Panc1 (cell line): ENCODE results near the gene SORD.
"Not testable (repeated sequence)": the region's sequence is repeated elsewhere in the genome, so short reads cannot be mapped to it uniquely, and the experiment has no call there.

Experiments
- POLR2AphosphoS5 ChIP-seq: IDR thresholded peaks from 2 replicates; pipeline ENCODE4 v1.6.1; 2012; ENCODE audit warnings: mild to moderate bottlenecking, low read depth, low read length, moderate library complexity
- TCF7L2 ChIP-seq: IDR thresholded peaks from 2 replicates; pipeline ENCODE4 v1.6.1; 2011; ENCODE audit warnings: mild to moderate bottlenecking, low read depth, low read length, inconsistent platforms
- TF ChIP-seq, protein P1 (sequence below): fragments of 450-650 bp; IDR thresholded peaks from 2 replicates; pipeline ENCODE4 v1.5.1; 2017; ENCODE audit warnings: mild to moderate bottlenecking

DNA sequence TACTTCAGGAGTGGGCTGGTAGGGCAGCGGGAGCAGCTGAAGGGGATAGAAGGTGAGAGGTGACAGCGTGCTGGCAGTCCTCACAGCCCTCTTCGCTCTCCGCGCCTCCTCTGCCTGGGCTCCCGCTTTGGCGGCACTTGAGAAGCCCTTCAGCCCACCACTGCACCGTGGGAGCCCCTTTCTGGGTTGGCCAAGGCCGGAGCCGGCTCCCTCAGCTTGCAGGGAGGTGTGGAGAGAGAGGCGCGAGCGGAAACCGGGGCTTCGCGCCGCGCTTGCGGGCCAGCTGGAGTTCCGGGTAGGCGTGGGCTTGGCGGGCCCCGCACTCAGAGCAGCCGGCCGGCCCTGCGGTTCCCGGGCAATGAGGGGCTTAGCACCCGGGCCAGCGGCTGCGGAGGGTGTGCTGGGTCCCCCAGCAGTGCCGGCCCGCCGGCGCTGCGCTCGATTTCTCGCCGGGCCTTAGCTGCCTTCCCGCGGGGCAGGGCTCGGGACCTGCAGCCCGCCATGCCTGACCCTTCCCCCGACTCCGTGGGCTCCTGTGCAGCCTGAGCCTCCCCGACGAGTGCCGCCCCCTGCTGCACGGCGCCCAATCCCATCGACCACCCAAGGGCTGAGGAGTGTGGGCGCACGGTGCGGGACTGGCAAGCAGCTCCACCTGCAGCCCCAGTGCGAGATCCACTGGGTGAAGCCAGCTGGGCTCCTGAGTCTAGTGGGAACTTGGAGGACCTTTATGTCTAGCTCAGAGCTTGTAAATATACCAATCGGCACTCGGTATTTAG lies 11.8 kb downstream of the SORD start:
- TF ChIP-seq, protein P1, sequence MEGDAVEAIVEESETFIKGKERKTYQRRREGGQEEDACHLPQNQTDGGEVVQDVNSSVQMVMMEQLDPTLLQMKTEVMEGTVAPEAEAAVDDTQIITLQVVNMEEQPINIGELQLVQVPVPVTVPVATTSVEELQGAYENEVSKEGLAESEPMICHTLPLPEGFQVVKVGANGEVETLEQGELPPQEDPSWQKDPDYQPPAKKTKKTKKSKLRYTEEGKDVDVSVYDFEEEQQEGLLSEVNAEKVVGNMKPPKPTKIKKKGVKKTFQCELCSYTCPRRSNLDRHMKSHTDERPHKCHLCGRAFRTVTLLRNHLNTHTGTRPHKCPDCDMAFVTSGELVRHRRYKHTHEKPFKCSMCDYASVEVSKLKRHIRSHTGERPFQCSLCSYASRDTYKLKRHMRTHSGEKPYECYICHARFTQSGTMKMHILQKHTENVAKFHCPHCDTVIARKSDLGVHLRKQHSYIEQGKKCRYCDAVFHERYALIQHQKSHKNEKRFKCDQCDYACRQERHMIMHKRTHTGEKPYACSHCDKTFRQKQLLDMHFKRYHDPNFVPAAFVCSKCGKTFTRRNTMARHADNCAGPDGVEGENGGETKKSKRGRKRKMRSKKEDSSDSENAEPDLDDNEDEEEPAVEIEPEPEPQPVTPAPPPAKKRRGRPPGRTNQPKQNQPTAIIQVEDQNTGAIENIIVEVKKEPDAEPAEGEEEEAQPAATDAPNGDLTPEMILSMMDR, result not testable (repeated sequence)
- not testable (repeated sequence) for TF ChIP-seq POLR2AphosphoS5, TCF7L2
